PC-3 (cell line): ENCODE results near the gene TTC32. TPM values are rescaled to one million over a fixed set of nuclear protein-coding genes. Genes with fewer than 3 reads are reported as not detected.
"Not testable (repeated sequence)": the region's sequence is repeated elsewhere in the genome, so short reads cannot be mapped to it uniquely, and the experiment has no call there.

ENCODE experiments used
- ATAC-seq: fragments of 200-7000 bp; cut with Tn5 transposase; 2 replicates; pipeline ENCODE4 v1.9.1; 2020; ENCODE audit warnings: mild to moderate bottlenecking, moderate library complexity
- BruUV-seq: library from RNA; stranded (reverse); fragments of 400-500 nt; replicated peaks from 2 replicates; lab custom pipeline; 2021; lab: Mats Ljungman, UMichigan
- CTCF ChIA-PET: fragments of 300-600 bp; sonication (Branson Sonifier 250); formaldehyde crosslinking; loops from one replicate; lab custom pipeline; 2022; ENCODE audit warnings: antibody characterized with exemption; lab: Charles Lee
- POLR2A ChIA-PET: fragments of 300-600 bp; sonication (Branson Sonifier 250); formaldehyde crosslinking; loops from one replicate; lab custom pipeline; 2022; ENCODE audit warnings: antibody characterized with exemption; ENCODE audit not compliant: unreplicated experiment; lab: Charles Lee
- DNase-seq: peaks from one replicate; pipeline ENCODE4 v3.0.0-alpha.2; 2015
- H2AFZ ChIP-seq: fragments of 300-600 bp; sonication (generic); 2 replicates; pipeline ENCODE4 v1.6.0; 2016; ENCODE audit warnings: antibody characterized with exemption, low read length
- H3F3A ChIP-seq: fragments of 300-600 bp; sonication (generic); one replicate; pipeline ENCODE4 v1.6.0; 2017; ENCODE audit warnings: antibody characterized with exemption, low read length, control low read depth, mild to moderate bottlenecking; ENCODE audit not compliant: unreplicated experiment
- H3K27ac ChIP-seq: fragments of 300-600 bp; sonication (generic); 2 replicates; pipeline ENCODE4 v1.5.1; 2016; ENCODE audit warnings: mild to moderate bottlenecking, low read length
- H3K27me3 ChIP-seq: fragments of 300-600 bp; sonication (generic); 2 replicates; pipeline ENCODE4 v1.6.1; 2016; ENCODE audit warnings: low read length, mixed read lengths
- H3K36me3 ChIP-seq: fragments of 300-600 bp; sonication (generic); 2 replicates; pipeline ENCODE4 v1.6.1; 2016; ENCODE audit warnings: low read depth, mixed run types, low read length, mixed read lengths
- H3K4me1 ChIP-seq: fragments of 300-600 bp; sonication (generic); 2 replicates; pipeline ENCODE4 v1.5.1; 2016; ENCODE audit warnings: low read length; ENCODE audit not compliant: insufficient read depth
- H3K4me2 ChIP-seq: fragments of 300-600 bp; sonication (generic); 2 replicates; pipeline ENCODE4 v1.6.0; 2016; ENCODE audit warnings: low read length
- H3K4me3 ChIP-seq: fragments of 300-600 bp; sonication (generic); 2 replicates; pipeline ENCODE4 v1.5.1; 2016; ENCODE audit warnings: mild to moderate bottlenecking, low read length, mixed read lengths
- H3K79me2 ChIP-seq: fragments of 300-600 bp; sonication (generic); 2 replicates; pipeline ENCODE4 v1.6.1; 2017; ENCODE audit warnings: low read length, mixed read lengths
- H3K9ac ChIP-seq: fragments of 300-600 bp; sonication (generic); 2 replicates; pipeline ENCODE4 v1.6.0; 2016; ENCODE audit warnings: mild to moderate bottlenecking, low read length
- H3K9me2 ChIP-seq: fragments of 300-600 bp; sonication (generic); replicated peaks from 2 replicates; pipeline ENCODE4 v1.6.1; 2016; ENCODE audit warnings: mixed run types, low read length, mixed read lengths
- H3K9me3 ChIP-seq: fragments of 300-600 bp; sonication (generic); 2 replicates; pipeline ENCODE4 v1.6.1; 2016; ENCODE audit warnings: low read length, mixed read lengths
- H4K20me1 ChIP-seq: fragments of 300-600 bp; sonication (generic); 2 replicates; pipeline ENCODE4 v1.6.1; 2016; ENCODE audit warnings: low read length, mixed read lengths
- CTCF ChIP-seq: fragments of 300-600 bp; sonication (generic); conservative IDR thresholded peaks from 2 replicates; pipeline ENCODE4 v1.5.1; 2017; ENCODE audit warnings: antibody characterized with exemption, low read depth, mild to moderate bottlenecking, low read length
- EZH2 ChIP-seq: fragments of 300-600 bp; sonication (generic); IDR thresholded peaks from one replicate; pipeline ENCODE4 v1.6.1; 2017; ENCODE audit warnings: antibody characterized with exemption, mild to moderate bottlenecking, low read length; ENCODE audit not compliant: unreplicated experiment
- EZH2phosphoT487 ChIP-seq: fragments of 300-600 bp; sonication (generic); IDR thresholded peaks from 2 replicates; pipeline ENCODE4 v1.6.1; 2018; ENCODE audit warnings: mild to moderate bottlenecking, antibody characterized with exemption, low read length, borderline replicate concordance
- intact Hi-C: fragments of 100-400 bp; cut with micrococcal nuclease; formaldehyde crosslinking; loops from 2 replicates; pipeline ENCODE4 v1.9.0; 2023
- total RNA-seq: library from RNA; depleted of rRNA; stranded (reverse); fragments of >200 nt; gene quantifications from 2 replicates; pipeline ENCODE4 v1.2.3, GENCODE V29; 2014

The TTC32 gene
- total RNA-seq, 1 experiment from 2014 or later, result 10.0 TPM

GRCh38 chr2:19929226-19929625 is 27.4 kb upstream of the TTC32 start:
- ChIA-PET CTCF (no interaction called here), POLR2A (no interaction called here)

GRCh38 chr2:19927816-19928215 is 26.0 kb upstream of the TTC32 start:
- H3K9me2 ChIP-seq, intact Hi-C loops, BruUV-seq, H3K4me2 ChIP-seq, H3K9ac ChIP-seq, H3K9me3 ChIP-seq, H3K27ac ChIP-seq, H3K4me3 ChIP-seq, DNase-seq, CTCF ChIA-PET, H2AFZ ChIP-seq, POLR2A ChIA-PET, H3K79me2 ChIP-seq, ATAC-seq, H3K27me3 ChIP-seq, H4K20me1 ChIP-seq, H3F3A ChIP-seq: not testable (repeated sequence)
- peaks cover 35% of the 10 kb centered on the region for H3K36me3 ChIP-seq
- peaks cover 12% of the 10 kb centered on the region for H3K4me1 ChIP-seq

More at GRCh38 chr2:19929226-19929625, 27.4 kb upstream of the TTC32 start:
- Histone ChIP-seq H4K20me1 (no peaks in the 10 kb centered on the region), H3K4me1 (peaks cover 25% of the 10 kb centered on the region), H3K4me2 (no peak overlapping the region), H3K9me3 (peaks cover 4% of the 10 kb centered on the region; the same call in 1 of the 2 replicates), H2AFZ (no peak overlapping the region), H3K9me2 (no peaks in the 10 kb centered on the region), H3K27ac (no peak overlapping the region), H3K36me3 (peaks cover 35% of the 10 kb centered on the region), H3K79me2 (no peaks in the 10 kb centered on the region), H3K4me3 (no peak overlapping the region), H3K9ac (no peak overlapping the region), H3K27me3 (no peaks in the 10 kb centered on the region), H3F3A (peaks cover 9% of the 10 kb centered on the region)
- ATAC-seq (no peak), DNase-seq (no peak)
- intact Hi-C loops, result no loop called here
- TF ChIP-seq EZH2phosphoT487 (no peak), CTCF (no peak), EZH2 (no peak)
- BruUV-seq, result no TSS peak

GRCh38 chr2:19924526-19924925 is 22.7 kb upstream of the TTC32 start:
- H3K4me2 ChIP-seq, H3K27ac ChIP-seq, H3K4me1 ChIP-seq, H4K20me1 ChIP-seq, H3K79me2 ChIP-seq, H3K9me3 ChIP-seq, ATAC-seq, H3K9me2 ChIP-seq, H3K4me3 ChIP-seq, intact Hi-C loops, H2AFZ ChIP-seq, DNase-seq, H3K27me3 ChIP-seq, BruUV-seq, H3K9ac ChIP-seq, POLR2A ChIA-PET, H3F3A ChIP-seq, CTCF ChIA-PET: not testable (repeated sequence)
- peaks cover 19% of the 10 kb centered on the region for H3K36me3 ChIP-seq

GRCh38 chr2:19922188-19922587 is 20.4 kb upstream of the TTC32 start:
- BruUV-seq, CTCF ChIA-PET: not testable (repeated sequence)

More at GRCh38 chr2:19922188-19922587, 20.4 kb upstream of the TTC32 start:
- H3K79me2 ChIP-seq, H3K36me3 ChIP-seq, DNase-seq, H3K27ac ChIP-seq, H3K4me1 ChIP-seq, POLR2A ChIA-PET, H3K4me3 ChIP-seq, H4K20me1 ChIP-seq, H3K9me3 ChIP-seq, intact Hi-C loops, H3K9ac ChIP-seq, H3K9me2 ChIP-seq, H3K27me3 ChIP-seq, ATAC-seq, H3F3A ChIP-seq, H2AFZ ChIP-seq, H3K4me2 ChIP-seq: not testable (repeated sequence)
